K562 (cell line): ENCODE measurements around the gene CHD5.

Source experiments
- ATF6 ChIP-seq: sonication (generic); formaldehyde crosslinking; IDR thresholded peaks from 2 replicates; pipeline ENCODE4 v1.4.0; 2020; ENCODE audit warnings: mild to moderate bottlenecking, missing genetic modification reagents
- CTCF ChIP-seq, 3 experiments: IDR thresholded peaks in 2 of 3; conservative IDR thresholded peaks in 1 of 3; 2 replicates each; pipeline ENCODE4 v1.5.1; 2011 to 2012; ENCODE audit warnings: low read length in 3 of 3, mild to moderate bottlenecking in 3 of 3, control low read depth in 2 of 3, improper control_type of control experiment in 1 of 3, inconsistent platforms in 1 of 3, low read depth in 1 of 3, mixed read lengths in 1 of 3, moderate library complexity in 1 of 3; ENCODE audit not compliant: insufficient read depth in 2 of 3
- ELF4 ChIP-seq: fragments of 450-650 bp; formaldehyde crosslinking; IDR thresholded peaks from 2 replicates; pipeline ENCODE4 v1.4.0; 2022; ENCODE audit warnings: missing genetic modification characterization
- HOXB6 ChIP-seq: fragments of 250-450 bp; sonication (Bioruptor Pico); IDR thresholded peaks from 2 replicates; pipeline ENCODE4 v1.5.1; 2022; ENCODE audit warnings: mild to moderate bottlenecking, borderline replicate concordance
- POLR2AphosphoS5 ChIP-seq: IDR thresholded peaks from 2 replicates; pipeline ENCODE4 v1.6.1; 2011; ENCODE audit warnings: mild to moderate bottlenecking, low read depth, low read length, moderate library complexity; ENCODE audit not compliant: control insufficient read depth, insufficient read depth
- PYGO2 ChIP-seq: fragments of 450-650 bp; IDR thresholded peaks from 2 replicates; pipeline ENCODE4 v1.6.1; 2016; ENCODE audit warnings: mild to moderate bottlenecking, missing genetic modification characterization, moderate library complexity, missing compliant biosample characterization
- XRCC5 ChIP-seq: fragments of 200-400 bp; formaldehyde crosslinking; IDR thresholded peaks from 2 replicates; pipeline ENCODE4 v1.6.1; 2017; ENCODE audit warnings: low read depth, mild to moderate bottlenecking, low read length
- TF ChIP-seq, protein P1 (sequence below): fragments of 250-450 bp; sonication (Bioruptor Pico); IDR thresholded peaks from 2 replicates; pipeline ENCODE4 v1.9.0; 2021; ENCODE audit warnings: mild to moderate bottlenecking, inconsistent platforms

DNA sequence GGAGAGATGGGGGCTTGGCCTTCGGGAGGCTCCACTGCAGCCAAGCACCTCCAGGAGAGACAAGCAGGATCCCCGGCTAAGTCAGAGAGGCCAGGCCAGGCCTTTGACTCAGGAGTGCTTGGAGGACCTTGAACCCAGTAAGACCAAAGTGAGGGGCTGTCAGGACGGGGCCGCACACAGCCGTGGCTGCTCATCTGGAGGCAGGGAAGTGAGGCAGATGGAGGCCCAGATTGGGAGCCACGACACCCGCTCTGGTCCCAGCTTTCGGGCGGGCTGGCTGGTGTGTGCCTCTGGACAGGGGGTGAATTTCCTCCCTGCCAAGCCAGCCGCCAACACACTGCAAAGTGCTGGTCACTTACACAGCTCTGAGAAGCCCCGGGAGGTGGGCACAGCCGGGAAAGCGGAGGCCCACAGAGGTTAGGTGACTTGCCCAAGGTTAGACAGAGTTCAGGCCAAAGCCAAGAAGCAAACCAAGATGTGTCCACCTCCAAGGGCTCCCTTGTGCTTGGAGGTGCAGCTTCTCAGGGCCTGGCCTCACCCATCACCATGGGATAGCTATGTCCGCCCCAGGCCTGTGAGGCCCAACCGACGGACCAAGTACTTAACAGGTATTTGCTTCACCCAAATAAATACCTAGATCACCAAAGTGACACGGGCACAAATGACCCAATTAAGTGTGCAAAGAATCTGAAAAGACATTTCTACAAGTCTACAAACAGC, 58.3 kb downstream of the CHD5 start:
- TF ChIP-seq ELF4 = no peak
- no peak for TF ChIP-seq POLR2AphosphoS5
- TF ChIP-seq, protein P1, sequence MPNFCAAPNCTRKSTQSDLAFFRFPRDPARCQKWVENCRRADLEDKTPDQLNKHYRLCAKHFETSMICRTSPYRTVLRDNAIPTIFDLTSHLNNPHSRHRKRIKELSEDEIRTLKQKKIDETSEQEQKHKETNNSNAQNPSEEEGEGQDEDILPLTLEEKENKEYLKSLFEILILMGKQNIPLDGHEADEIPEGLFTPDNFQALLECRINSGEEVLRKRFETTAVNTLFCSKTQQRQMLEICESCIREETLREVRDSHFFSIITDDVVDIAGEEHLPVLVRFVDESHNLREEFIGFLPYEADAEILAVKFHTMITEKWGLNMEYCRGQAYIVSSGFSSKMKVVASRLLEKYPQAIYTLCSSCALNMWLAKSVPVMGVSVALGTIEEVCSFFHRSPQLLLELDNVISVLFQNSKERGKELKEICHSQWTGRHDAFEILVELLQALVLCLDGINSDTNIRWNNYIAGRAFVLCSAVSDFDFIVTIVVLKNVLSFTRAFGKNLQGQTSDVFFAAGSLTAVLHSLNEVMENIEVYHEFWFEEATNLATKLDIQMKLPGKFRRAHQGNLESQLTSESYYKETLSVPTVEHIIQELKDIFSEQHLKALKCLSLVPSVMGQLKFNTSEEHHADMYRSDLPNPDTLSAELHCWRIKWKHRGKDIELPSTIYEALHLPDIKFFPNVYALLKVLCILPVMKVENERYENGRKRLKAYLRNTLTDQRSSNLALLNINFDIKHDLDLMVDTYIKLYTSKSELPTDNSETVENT (CRISPR knock-in tag) = no peak
- TF ChIP-seq HOXB6 = no peak
- TF ChIP-seq XRCC5 = no peak
- no peak for TF ChIP-seq CTCF (IDR thresholded peaks at IDR 0.05 in 2 of 3, conservative IDR thresholded peaks at IDR 0.05 in 1 of 3; ENCODE audit: insufficient read depth in 2 of 3, low read depth in 1 of 3, low read length in 3 of 3)
- no peak for TF ChIP-seq ATF6
- no peak for TF ChIP-seq PYGO2 (tag)
